Measurements from ENCODE around the gene ADAMTSL3.
"Not testable (repeated sequence)": the region's sequence is repeated elsewhere in the genome, so short reads cannot be mapped to it uniquely, and the experiment has no call there.

The ADAMTSL3 gene

DNA sequence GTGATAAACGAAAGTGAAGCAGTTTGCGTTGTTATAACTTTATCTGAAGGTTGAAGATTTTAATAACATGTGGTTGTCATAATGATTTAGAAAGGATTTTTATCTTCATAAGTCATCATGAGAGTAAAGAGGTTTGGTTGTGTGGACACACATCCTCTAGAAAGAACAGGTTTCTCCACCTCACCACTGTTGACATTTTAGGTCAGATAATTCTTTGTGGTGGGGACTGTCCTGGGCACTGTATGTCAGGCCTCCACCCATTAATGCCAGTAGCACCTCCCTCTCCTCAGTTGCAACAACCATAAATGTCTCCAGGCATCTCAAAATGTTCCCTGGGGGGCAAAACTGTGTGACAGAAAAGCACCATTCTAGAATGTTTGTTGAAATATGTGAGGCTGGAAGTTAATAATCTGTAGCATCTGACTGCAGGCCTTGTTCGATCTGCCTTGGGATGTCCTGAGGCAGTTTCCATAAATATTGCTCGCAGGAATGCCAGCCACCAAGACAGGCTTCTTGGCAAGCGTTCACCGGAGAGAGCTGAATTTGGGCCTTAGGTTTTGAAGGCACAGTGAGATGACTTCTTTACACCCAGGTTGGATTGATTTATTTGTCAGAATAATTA lies 100.1 kb downstream of the ADAMTSL3 start:
- ATAC-seq, result no peak

DNA sequence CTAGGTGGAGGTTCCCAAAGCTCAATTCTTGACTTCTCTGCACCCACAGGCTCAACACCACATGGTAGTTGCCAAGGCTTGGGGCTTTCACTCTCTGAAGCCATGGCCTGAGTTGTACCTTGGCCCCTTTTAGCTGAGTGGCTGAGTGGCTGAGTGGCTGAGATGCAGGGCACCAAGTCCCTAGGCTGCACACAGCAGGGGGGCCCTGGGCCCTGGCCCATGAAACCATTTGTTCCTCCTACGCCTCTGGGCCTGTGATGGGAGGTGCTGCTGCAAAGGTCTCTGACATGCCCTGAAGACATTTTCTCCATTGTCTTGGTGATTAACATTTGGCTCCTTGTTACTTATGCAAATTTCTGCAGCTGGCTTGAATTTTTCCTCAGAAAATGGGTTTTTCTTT lies 103.4 kb downstream of the ADAMTSL3 start:
- not testable (repeated sequence) for ATAC-seq

DNA sequence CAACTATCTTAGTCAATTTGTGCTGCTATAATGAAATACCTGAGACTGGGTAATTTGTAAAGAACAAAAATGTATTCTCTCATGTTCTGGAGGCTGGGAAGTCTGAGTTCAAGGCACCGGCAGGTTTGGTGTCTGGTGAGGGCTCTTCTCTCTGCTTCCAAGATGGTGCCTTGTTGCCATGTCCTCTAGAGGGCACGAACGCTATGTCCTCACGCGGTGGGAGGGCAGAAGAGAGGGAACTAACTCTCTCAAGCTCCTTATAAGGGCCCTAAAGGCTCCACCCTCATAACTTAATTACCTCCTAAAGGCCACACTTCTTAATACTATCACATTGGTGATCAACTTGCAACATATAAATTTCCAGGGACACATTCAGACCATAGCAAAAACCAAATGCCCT lies 108.4 kb downstream of the ADAMTSL3 start:
- ATAC-seq, result no peak

DNA sequence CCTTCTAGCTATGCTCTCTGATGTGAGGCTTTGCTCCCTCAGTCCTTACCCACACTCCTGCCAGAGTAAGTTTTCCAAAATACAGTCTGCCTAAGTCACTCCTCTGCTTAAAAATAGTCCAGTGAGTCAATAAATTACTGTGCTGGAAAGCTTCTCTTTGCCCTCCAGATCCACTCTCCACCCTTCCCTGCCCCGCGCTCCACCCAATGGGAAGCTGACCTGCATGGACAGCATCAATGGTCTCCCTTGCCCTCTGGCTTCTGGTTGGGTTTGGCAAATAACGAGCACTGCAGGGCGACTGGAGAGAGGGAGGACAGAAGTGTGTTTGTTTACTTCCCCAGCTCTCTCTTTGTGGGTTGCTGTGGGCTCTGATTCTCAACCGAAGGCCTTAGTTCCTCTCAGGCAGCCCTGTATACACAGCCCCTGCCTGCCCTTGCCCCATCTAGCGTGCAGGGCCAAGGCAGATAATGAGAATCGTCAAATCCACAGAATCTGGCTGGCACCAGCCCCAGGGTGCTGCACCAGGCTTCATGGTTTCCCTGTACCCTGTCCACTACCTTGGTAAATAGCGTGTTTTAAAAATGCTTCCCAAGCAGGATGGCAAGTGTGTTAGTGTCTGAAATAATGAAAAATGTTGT lies 110.4 kb downstream of the ADAMTSL3 start:
- no peak for ATAC-seq

DNA sequence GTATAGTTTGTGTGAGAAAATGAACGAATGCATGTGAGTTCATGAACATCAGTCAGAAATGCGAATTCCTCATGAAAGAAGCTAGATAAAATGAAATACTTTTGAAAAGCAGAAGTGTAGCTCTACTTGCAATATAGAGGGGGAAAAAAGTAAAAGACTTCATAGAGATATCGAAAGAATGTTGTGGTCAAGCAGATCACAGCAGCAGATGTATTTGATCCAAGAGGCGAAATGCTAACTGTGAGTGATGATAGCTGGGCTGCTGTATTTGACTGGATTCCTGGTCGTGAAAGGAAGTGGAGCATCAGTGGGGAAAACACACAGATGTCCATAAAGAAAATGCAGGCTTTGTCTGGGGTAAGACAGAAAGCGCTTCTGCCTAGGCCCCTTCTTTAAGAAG lies 112.4 kb downstream of the ADAMTSL3 start:
- no peak for ATAC-seq

DNA sequence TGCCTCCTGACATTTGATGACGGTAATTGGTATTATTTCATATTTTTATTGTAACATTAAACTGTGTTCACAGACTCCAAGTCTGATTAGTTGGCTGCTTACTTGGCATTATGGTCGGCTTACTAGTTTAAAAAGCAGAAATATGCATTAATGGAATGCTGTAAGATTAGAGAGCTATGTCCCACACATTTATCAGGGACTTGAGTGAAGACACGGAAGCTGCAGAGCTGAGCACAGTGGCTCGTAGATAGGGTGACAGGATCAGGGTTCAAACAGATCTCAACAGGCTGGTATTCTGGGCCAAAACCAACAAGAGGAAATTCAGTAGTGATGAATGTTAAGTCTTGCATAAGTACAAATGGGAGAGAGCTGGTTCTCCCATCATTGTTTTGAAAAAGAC lies 113.8 kb downstream of the ADAMTSL3 start:
- ATAC-seq, result no peak

DNA sequence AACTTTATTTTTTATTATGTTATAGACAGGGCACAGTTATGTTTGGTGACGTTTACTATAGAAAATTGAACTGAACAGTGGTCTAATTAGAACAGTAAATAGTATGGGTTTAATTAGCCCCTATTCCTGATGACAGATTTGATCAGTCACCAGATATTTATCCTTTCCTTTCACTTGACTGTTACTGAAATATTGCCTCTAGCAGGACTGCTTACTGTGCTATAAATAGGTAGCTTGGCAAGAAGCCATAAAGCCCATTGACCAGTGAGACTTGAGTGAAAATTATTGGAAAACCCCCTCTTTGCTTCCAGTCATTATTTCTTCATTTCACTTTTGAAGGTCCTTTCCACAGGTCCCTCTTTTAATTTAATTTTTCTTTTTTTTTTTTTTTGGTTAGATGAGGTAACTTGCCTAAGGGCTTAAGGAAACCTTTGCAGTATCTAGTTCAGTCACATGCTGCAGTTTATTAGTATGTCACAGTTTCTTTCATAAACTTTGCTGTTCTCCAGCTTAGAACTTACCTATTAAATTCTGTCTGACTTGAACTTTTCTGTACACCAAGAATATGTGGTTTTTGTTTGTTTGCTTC lies 115.6 kb downstream of the ADAMTSL3 start:
- ATAC-seq, result no peak

DNA sequence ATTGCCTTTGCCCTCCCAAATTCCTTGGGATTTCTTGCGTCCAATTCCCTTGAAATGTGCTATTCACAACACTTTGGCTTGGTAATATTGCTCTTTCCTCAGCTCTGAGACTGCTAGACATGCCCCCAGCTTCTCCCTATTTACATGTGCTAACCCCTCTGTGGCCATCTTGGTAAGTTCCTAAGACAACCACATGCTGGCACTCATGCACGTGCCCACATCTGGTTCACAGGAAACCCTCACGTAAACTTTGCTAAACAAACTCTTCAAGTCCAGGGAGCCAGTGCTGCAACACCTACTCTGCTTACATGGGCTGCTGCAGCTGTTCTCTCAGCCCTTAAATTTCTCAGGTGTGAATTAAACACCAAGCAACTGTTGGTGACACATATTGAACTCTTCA lies 121.8 kb downstream of the ADAMTSL3 start:
- ATAC-seq, result no peak

DNA sequence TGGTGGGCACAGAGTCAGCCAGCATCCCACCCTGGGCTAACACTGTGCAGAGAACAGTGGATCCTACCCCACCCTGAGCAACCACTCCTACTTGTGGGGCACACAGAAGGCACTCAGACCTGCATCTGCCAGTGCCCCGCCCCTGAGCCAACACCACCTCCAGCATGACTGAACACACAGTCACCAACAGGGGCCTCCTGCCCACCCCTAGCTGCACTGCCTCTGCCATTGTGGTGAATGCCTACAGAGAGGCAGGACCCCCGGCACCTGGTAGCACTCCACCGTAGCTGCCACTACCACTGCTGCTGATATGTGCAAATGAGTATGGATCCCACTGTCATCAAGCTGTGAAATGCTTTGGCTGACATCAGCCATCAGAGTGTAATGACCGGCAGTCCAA lies 123.1 kb downstream of the ADAMTSL3 start:
- no peak for ATAC-seq

DNA sequence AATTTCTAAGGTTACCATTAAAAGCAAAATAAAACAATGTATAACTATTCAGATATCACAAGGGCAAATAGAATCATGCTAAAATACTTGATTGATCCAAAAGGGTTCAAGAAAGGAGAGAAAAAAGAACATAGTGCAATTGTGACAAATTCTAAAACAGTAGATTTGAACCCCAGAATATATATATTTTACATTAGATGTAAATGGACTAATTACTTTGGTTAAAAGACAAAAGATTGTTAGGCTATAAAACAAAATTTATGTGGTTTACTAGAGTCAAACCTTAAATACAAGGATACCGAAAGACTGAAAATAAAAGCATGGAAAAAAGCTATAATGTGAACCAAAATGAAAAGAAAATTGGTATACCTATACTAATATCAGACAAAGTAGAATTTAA lies 129.3 kb downstream of the ADAMTSL3 start:
- ATAC-seq, result no peak

DNA sequence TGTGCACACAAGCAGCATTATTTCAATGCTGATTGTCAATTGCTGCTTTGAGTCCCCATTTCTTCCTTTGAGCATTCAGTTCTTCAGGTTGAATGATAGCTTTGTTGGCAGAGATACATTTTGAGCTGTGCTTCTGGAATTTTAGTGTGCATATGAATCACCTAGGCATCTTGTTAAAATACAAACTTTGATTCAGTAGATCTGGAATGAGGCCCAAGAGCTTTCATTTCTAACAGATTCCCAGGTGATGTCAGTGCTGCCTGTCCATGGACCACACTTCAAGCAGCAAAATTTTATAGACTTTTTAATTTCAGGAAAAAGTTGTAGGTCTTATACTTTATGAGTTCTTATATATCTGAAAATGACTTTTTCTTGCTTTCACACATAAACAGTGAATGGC lies 131.1 kb downstream of the ADAMTSL3 start:
- ATAC-seq, result no peak

DNA sequence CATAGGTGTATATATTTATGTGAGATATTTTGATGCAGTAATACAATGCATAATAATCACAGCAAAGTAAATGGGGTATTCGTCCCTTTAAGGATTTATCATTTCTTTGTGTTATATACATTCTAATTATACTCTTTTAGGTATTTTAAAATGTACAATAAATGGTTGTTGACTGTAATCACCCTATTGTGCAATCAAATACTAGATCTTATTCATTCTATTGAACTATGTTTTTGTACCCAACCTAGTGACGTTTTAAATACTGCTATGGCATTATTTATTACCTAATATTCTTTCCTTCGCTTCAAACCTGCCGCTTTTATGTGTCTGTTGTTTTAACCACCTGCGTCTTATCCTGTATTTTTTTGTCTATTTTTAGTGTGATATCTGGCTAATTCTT lies 132.4 kb downstream of the ADAMTSL3 start:
- ATAC-seq, result no peak

DNA sequence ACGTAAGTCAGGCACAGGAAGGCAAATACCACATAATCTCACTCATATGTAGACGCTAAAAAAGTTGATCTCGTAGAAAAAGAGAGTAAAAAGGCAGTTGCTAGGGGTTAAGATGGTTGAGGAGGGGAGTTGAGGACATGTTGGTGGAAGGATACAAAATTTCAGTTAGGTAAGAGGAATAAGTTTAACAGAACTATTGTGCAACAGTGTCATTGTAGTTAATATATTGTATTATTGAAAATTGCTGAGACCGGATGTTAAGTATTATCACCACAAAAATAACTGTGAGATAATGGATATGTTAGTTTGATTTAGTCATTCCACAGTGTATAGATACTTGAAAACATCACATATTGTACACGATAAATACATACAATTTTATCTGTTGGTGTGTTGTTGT lies 139.1 kb downstream of the ADAMTSL3 start:
- ATAC-seq, result no peak

DNA sequence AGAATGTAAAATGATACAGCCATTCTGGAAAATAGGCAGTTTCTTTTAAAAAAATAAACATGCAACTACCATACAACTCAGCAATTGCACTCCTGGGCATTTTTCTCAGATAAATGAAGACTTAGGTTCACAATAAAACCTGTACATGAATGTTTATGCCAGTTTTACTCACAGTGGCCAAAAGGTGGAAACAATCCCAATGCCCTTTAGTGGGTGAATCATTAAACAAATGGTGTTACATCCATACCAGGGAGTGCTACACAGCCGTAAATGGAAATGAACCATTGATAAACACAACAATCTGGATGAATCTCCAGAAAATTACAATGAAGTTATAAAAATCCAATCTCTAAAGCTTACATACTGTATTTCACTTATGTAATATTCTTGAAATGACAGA lies 140.3 kb downstream of the ADAMTSL3 start:
- no peak for ATAC-seq

DNA sequence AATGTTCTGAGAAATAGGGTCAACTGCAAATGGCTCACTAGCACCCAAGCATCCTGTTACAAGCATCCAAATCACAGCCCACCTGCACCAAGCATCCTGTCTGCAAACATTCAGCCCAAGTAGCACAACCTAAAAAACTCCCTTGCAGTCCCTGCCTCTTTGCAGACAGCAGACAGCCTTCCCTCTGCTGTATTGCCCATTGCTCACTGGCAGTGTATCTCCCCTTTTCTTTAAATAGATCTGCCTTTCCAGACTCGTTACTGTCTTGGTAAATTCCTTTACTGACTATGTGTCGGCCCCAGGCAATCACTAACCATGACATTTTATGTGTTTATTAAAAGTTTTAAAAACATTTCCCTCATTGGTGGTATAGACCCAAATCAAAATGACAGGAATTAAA lies 155.4 kb downstream of the ADAMTSL3 start:
- ATAC-seq, result no peak

DNA sequence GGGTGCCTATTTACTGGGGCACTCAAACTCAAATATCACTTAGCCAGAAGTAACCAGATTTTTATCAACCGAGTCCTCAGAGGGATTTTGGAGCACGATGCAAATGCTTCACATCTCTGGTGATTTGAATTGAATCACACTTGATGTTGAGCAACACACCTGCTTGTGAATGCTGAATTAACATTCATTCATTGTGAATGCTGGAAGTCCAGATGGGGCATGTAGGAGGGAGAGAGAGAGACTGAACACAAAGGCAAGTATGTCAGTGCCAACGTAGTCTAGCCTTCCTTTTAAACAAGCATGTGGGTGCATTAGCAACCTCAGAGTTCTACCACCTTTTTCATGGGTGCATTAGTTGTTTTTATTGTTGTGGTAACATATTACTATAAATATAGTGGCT lies 156.2 kb downstream of the ADAMTSL3 start:
- ATAC-seq, result no peak

DNA sequence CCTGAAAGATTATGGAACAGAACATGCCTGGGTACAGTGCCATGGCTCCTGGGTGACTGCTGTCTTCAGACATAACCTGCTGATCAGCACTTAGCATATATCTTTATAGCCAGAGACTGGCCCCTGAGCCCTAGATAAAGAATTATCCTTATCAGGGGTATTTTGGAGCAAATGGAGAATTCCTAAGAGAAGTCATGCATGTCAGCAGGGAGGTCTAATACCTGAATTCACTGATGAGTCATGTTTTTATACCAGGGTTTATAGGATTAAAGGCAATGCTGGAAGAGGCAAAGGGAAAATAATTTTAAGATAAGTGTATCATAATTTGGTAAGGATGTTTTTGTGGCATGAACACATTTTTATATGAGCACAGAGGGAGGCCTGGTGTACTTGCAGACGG lies 159.8 kb downstream of the ADAMTSL3 start:
- ATAC-seq, result no peak

DNA sequence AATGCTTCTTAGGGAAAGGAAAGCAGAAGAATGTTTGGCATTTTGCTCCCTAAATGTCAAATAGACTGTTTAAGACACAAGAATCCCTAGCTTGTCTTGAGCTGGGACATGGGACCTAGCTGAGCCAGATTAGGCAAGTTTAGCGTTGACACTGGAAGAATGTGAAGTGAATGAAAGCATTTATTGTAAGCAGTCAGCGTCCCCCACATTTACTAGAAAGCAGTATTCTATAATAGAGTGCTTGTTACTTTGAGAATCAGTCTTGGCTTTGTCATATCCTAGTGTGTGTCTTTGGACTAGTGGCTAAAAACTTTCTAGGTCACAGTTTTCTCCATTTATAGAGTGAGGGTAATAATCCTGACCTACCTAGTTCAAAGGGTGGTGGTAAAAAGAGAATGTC lies 161.6 kb downstream of the ADAMTSL3 start:
- no peak for ATAC-seq

DNA sequence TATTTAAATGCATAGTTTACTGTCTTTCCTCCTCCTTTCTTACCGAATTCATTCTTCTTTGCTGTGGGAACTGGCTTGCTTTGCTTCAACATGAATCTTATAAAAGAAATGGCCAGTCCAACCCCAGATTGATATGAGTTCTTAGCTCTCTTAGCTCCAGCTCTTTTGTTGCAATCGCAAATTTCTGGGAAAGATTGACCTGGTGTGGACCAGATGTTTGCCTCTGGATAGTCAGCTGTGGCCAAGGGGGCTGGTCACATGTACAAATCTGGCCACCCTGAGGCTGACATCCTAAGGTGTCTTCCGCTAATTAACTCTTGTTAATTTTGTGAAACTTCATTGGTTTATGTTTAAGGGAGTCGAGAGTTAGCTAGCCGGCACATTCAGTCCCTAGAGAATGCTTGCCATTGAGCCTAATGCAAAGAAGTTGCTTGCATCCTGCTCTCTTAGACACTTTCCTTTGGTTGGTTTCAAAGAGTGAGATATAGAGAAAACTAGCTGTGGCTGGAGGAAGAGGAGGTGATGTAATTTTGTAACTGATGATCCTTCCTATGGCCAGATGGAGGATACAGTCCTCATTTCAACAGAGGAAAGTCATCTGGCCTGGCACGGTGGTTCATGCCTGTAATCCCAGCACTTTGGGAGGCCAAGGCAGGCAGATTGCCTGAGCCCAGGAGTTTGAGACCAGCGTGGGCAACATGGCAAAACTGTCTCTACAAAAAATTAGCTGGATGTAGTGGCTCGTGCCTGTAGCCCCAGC lies 162.4 kb downstream of the ADAMTSL3 start:
- no peak for ATAC-seq

DNA sequence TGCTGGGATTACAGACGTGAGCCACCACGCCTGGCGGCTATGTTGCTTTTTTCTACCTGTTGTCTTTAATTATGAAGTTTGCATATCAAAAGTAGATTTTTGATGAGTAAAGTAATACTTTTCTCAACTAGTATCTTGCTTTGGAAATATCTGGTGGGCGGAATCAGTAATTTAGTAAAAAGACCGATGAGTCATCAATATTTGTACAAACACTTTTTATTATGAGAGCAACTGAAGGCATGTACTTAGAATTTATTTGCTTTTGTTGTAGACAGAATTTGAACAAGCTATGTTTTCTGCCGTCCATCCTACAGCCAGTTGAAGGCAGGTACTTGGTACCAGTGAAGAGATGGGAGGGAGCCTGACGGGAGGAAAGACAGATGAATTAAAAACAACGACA lies 164.7 kb downstream of the ADAMTSL3 start:
- no peak for ATAC-seq

DNA sequence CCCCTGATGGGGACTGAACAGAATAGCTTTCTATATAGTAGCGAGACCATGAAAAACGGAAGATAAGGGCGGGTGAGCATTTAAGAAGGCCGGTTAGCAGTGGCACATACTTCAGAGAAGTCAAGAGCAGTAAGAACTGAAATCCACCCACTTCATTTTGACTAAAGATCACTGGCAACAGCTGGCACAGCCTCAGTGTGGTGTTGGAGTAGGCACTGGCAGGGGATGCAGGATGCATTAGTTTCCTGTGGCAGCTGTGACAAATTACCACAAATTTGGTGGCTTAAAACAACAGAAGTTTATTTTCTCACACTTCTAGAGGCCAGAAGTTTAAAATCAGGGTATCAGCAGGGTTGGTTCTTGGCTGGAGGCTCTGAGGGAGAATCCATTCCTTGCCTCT lies 176.5 kb downstream of the ADAMTSL3 start:
- no peak for ATAC-seq

DNA sequence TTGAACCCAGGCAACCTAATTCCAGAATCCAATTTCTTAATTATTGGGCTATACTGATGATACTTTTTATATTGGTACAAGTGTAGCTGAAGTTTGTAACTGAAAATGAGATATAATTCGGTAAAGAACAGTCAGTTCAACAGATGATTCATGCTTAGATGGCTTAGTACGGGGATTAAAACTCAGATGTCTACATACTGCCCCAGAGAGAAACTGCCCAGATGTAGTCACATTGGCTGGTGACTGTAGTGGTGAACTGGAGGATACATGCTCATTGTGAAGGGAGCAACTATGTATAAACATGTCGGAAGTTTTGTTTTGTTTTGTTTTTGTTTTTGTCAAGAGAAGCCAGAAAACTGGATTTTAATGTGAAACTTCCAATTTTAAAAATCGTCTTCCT lies 179.6 kb downstream of the ADAMTSL3 start:
- ATAC-seq, result no peak

DNA sequence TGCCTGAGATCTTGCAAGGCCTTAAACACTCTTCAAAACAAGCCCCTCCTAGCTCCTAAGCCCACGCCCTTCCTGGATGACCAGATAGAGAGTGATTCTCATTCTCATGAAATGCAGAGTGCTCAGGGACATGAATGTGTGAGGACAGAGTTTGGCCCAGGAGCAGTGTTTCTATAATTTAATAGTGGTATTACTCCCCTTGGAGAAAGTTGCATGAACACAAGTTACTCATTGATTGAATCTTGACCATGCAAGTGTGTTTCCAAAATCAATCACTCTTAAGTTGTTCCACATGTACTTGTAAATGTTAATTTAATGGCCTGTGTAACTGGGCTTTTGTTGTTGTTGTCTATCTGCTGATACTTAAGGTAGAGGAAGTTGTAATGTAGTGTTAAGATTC lies 181.6 kb downstream of the ADAMTSL3 start:
- ATAC-seq, result no peak
